HG03045 (cell line): ENCODE measurements around the gene KLF14.
"Not testable (repeated sequence)": the region's sequence is repeated elsewhere in the genome, so short reads cannot be mapped to it uniquely, and the experiment has no call there.

Experiments used
- ATAC-seq: cut with Tn5 transposase; IDR thresholded peaks from one replicate; pipeline ENCODE4 v1.9.1; 2021; ENCODE audit warnings: mild to moderate bottlenecking, moderate library complexity; ENCODE audit not compliant: unreplicated experiment

KLF14 gene

DNA sequence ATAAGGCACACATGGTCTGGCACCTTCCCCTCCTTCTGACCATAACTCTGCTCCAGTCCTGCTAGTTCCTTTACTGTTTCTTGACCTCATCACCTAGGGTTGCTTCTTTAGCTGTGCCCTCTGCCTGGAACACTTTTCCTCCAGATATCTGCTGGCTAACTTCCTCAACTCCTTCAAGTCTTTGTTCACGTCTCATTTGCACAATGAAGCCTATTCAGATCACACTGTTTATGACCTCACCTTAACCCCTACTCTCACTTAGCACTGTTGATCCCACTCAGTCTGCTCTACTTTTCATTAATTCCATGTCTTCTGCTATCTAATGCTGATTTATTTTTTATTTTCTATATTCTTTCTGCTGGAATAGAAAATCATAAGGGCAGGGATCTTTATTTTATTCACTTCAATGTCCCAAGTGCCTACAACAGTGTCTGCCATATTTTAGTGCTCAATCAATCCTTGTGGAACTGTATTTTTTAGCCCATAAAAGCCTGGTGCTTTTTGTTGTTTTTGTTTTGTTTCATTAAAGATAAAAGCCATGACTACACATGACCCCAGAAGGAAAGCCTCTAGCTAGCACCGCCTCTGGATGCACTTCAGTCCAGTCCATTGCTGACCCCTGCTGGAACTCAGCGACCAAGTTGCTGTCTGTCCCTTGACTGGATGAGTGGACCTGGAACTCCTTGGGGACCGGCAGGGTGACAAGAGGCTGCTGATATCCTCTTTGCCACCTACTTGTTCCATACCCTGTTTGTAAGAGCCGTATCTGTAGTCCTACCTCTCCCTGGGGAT lies 12.3 kb downstream of the KLF14 start:
- no peak for ATAC-seq

- ATAC-seq: no peak
Observed at GRCh38 chr7:130719541-130719940, 14.5 kb downstream of the KLF14 start.

- ATAC-seq: no peak
Observed at GRCh38 chr7:130712416-130712815, 21.6 kb downstream of the KLF14 start.

DNA sequence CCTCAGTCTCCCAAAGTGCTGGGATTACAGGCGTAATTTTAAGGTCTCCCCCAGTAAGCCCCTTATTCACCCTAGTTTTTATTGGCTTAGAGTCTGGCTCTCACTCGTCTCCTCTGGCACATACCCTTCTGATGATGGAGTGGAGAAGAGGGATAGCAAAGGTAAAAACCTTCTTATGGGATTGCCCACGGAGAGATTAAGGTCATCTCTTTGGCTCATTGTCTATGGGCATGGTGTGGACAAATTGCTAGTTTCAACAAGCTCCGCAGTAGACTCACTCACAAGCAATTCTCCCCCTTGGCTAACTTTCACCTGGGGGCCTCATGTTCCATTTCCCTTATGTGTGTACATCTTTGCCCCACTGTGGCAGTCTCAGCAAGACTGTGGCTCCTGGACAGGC lies 25.2 kb downstream of the KLF14 start:
- no peak for ATAC-seq

DNA sequence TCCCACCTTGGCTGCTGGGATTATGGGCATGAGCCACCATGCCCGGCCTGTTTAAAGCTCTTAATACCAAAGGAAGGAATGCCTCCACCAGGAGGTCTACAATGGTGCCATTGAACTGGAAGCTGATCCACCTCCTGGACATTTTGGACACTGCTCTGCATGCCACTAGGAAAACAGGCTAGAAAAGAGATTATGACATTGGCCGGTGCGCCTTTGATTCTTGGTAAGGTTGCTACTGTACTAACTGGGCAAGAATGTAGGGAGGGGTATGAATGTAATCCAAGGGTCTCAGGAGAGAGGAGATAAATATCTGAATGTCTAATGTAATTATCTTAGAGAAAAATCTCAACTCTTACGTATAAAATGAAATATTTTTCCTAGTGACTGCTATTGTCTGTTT lies 26.0 kb downstream of the KLF14 start:
- no peak for ATAC-seq

DNA sequence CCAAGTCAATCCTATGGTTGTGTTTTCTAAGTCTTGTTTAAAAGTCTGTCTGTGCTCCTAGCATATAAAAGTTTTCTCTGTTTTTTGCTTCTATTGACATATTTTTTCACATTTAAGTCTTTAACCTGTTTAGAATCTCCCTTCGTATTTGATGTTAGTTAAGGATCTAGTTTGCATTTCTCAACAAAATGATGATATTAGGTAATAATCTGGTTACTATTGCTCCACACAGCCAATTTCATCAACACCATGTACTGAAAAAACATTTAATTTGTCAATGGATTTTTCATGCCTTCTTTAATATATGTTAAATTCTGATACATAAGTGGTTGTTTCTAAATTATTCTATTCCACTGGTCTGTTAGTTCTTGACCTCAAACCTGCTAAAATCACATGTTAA lies 30.2 kb downstream of the KLF14 start:
- ATAC-seq: no peak

DNA sequence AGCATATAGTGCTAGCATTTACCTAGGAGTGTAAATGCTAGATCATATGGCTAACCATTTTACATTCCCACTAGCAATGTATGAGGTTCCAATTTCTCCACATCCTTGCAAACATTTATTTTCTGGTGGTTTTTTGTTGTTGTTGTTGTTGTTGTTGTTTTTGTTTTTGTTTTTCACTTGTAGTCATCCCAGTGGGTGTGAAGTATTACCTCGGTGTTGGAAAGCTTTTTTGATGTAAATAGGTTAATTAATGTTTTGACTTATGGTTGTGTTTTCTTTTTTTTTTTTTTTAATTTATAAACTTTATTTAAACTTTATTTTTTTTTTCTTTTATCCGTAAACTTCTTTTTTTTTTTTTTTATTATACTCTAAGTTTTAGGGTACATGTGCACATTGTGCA lies 32.4 kb downstream of the KLF14 start:
- no peak for ATAC-seq

- no peak for ATAC-seq
Observed at GRCh38 chr7:130700760-130701159, 33.2 kb downstream of the KLF14 start.

DNA sequence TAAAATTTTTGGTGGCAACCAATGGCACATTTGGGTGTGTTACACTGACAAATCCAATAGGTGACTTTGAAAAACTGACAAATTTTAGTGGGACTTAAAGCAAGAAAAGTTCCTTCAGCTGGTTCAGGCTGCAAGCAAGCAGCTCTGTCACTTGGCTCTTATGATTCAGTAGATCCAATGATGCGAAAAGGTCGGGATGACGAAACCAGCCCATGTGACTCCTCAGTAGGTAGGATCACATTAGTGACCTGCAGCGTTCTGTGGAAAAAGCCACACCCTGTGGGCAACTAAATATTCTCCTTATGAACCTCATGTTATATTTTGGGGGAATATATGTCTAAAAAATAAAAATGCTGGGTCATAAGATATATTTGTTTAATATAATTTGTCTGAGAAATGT lies 34.3 kb downstream of the KLF14 start:
- ATAC-seq: no peak

GRCh38 chr7:130697820-130698219 lies 36.2 kb downstream of the KLF14 start:
- no peak for ATAC-seq

DNA sequence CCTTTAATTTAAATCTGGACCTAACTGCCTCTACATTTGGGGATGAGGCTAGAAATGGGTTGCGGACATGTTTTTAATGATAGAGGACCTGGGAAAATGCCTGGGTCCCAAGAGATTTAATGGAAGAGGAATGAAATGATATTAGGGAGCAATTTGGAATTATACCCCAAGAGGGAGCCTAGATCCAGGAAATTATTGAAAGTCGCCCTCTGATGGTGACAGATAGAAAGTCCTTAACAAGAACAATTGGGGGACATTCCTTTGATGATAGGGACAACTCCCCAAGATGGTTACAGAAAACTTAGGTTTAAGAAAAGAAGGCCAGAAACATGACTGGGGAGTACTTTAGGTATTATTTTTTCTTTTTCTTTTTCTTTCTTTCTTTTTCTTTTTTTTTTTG lies 38.2 kb downstream of the KLF14 start:
- ATAC-seq: no peak

DNA sequence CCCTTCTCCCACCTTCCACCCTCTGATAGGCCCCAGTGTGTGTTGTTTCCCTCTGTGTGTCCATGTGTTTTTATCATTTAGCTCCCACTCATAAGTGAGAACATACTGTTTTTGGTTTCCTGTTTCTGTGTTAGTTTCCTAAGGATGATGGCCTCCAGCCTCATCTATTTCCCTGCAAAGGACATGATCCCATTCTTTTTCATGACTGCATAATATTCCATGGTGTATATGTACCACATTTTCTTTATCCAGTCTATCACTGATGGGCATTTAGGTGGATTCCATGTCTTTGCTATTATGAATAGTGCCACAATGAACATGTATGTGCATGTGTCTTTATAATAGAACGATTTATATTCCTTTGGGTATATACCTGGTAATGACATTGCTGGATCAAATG lies 41.6 kb downstream of the KLF14 start:
- not testable (repeated sequence) for ATAC-seq

DNA sequence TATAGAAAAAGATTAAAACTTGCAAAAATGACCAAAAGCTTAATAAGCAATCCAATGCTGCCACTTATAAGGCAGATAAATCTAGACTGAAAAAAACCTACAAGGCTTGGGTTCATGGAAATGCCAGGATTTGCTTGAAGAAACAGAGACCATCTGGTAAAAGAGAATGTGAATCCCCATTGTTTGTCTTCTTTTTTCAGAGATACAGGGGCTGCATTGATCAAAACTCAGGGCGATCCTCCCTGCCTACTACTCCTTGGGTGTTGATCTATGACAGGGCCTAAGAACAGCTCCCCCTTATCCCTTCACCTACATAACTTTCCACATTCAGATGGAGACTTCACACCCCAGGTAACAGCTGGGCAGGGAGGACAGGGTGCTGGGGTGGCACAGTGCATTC lies 44.3 kb downstream of the KLF14 start:
- ATAC-seq: no peak

- no peak for ATAC-seq
Observed at GRCh38 chr7:130683026-130683425, 51.0 kb downstream of the KLF14 start.
